Calu3 (cell line): ENCODE results near the gene RXRB. TPM values are rescaled to one million over a fixed set of nuclear protein-coding genes. Genes with fewer than 3 reads are reported as not detected.

Experiments used
- BruUV-seq: library from RNA; stranded (reverse); fragments of 400-500 nt; replicated peaks from 2 replicates; lab custom pipeline; 2021; lab: Mats Ljungman, UMichigan
- CTCF ChIA-PET: fragments of 300-600 bp; sonication (Branson Sonifier 250); formaldehyde crosslinking; loops from one replicate; lab custom pipeline; 2022; ENCODE audit warnings: antibody characterized with exemption; lab: Charles Lee
- DNase-seq: peaks from one replicate; pipeline ENCODE4 v3.0.0; 2022
- H3K27ac Mint-ChIP-seq: one replicate; pipeline ENCODE4 v1.8.0; 2022; ENCODE audit warnings: mixed read lengths; ENCODE audit not compliant: unreplicated experiment
- H3K27me3 Mint-ChIP-seq: one replicate; pipeline ENCODE4 v1.8.0; 2022; ENCODE audit warnings: mixed read lengths; ENCODE audit not compliant: unreplicated experiment
- H3K36me3 Mint-ChIP-seq: one replicate; pipeline ENCODE4 v1.8.0; 2022; ENCODE audit warnings: mild to moderate bottlenecking, moderate library complexity, mixed read lengths; ENCODE audit not compliant: insufficient read depth, unreplicated experiment
- H3K4me1 Mint-ChIP-seq: one replicate; pipeline ENCODE4 v1.8.0; 2022; ENCODE audit warnings: mild to moderate bottlenecking, low read depth, mixed read lengths; ENCODE audit not compliant: unreplicated experiment
- H3K4me3 Mint-ChIP-seq: one replicate; pipeline ENCODE4 v1.8.0; 2022; ENCODE audit warnings: mild to moderate bottlenecking, low read depth, moderate library complexity, mixed read lengths; ENCODE audit not compliant: unreplicated experiment
- H3K9me3 Mint-ChIP-seq: one replicate; pipeline ENCODE4 v1.8.0; 2022; ENCODE audit warnings: low read depth, mixed read lengths; ENCODE audit not compliant: unreplicated experiment
- CTCF ChIP-seq: fragments of 200-600 bp; IDR thresholded peaks from one replicate; pipeline ENCODE4 v1.8.0; 2022; ENCODE audit warnings: antibody characterized with exemption; ENCODE audit not compliant: unreplicated experiment
- intact Hi-C: fragments of 100-400 bp; cut with micrococcal nuclease; formaldehyde crosslinking; loops from one replicate; pipeline ENCODE4 v1.10.0; 2022; ENCODE audit not compliant: unreplicated experiment
- total RNA-seq: library from RNA; stranded (reverse); gene quantifications from 2 replicates; pipeline ENCODE4 v1.2.3, GENCODE V29; 2022

The RXRB gene
- total RNA-seq, 1 experiment from 2014 or later: 78.3 TPM

DNA sequence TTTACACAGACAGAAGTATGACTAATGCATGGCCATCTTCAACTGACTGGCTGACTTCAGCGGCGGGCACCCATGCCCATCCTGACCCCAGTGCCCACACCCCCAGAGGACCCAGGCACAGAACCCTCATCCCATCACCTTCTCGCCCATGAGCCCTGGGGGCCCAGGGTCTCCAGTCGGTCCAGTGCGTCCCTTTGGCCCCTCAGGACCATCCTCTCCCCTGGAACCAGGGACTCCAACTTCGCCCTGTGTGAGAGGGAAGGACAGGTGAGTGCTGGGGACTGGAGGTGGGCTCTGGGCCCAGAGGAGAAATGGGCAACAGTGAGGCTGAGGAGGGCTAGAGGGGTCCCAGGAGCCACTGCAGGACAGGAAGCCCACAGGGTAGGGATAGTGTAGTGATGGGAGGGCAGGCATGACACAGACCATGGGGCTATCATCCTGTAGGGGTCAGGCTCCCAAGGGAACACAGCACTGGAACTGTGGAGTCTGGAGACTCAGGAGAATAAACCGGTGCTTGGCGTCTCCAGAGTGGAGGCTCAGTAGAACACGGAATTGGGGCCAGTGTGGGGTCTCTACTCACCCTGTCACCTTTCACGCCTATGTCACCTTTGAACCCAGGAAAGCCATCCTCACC, 24.9 kb downstream of the RXRB start:
- TF ChIP-seq CTCF: no peak
- Mint-ChIP-seq H3K27ac (no peak overlapping the region), H3K4me3 (no peak overlapping the region), H3K36me3 (no peaks in the 10 kb centered on the region), H3K9me3 (no peaks in the 10 kb centered on the region), H3K4me1 (peaks cover 9% of the 10 kb centered on the region), H3K27me3 (peaks cover 89% of the 10 kb centered on the region)
- DNase-seq: no peak
- BruUV-seq: no TSS peak
- CTCF ChIA-PET: interaction anchor here (0.5 to 2.6 kb wide), 3 partner anchors 14 to 73 kb away, joined by 4 to 13 read pairs (median 13); no protein-coding TSS in a partner anchor
- intact Hi-C loops: no loop called here

DNA sequence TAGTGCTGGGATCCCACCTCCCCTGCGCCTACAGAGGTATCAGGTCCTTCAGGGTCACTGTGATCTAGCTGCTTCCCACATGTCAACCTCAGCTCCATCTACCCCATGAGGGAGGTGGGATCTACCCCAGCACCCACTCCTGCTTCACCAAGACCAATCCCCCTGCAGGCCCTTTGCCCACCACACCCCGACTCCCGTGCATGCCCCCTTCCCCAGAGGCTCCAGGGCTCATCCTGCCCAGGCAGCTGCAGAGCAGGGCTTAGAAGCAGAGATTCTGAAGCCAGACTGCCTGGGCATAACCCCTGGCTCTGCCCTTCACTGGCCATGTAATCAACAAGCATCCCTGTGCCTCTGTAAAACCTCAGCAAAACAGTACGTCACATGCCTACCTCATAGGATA, 25.7 kb downstream of the RXRB start:
- no peak for TF ChIP-seq CTCF
- intact Hi-C loops: no loop called here
- no peak for DNase-seq
- no TSS peak for BruUV-seq
- no peak overlapping the region for H3K4me3 Mint-ChIP-seq
- H3K27me3 Mint-ChIP-seq: peaks cover 89% of the 10 kb centered on the region
- H3K27ac Mint-ChIP-seq: no peak overlapping the region
- no peaks in the 10 kb centered on the region for H3K36me3 Mint-ChIP-seq
- H3K9me3 Mint-ChIP-seq: no peaks in the 10 kb centered on the region
- peaks cover 9% of the 10 kb centered on the region for H3K4me1 Mint-ChIP-seq
- CTCF ChIA-PET: interaction anchor here (0.5 to 2.6 kb wide), 5 partner anchors 13 to 74 kb away, joined by 3 to 13 read pairs (median 4); no protein-coding TSS in a partner anchor

DNA sequence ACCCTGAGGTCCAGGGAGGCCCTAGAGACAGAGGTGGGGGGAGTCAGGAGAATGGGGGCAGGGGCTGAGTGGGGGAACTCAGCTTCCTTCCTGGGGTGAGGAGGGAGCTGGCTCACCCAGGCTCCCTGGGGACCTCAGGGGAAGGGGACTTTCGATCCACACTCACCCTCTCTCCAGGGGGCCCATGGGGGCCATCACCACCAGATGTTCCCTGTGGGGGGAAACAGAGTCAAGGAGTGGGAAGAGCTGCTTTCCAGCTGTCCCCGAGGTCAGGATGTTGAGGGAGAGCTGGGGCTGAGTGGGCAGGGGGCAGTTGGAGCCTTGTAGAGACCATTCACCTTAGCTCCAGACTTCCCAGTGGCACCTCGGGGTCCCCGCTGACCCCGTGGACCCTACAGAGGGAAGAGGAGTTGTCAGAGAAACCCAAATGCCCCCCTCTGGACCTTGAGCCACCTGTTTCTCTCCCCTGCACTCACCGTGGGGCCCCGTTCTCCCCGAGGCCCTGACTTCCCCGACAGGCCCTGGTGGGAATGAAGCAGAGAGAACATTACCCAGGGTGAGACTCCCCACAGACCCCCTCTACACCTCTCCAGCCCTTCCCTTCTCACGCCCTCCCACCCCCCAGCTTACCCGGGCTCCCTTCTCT, 26.8 kb downstream of the RXRB start:
- no peaks in the 10 kb centered on the region for H3K9me3 Mint-ChIP-seq
- no TSS peak for BruUV-seq
- no peak overlapping the region for H3K27ac Mint-ChIP-seq
- no peak overlapping the region for H3K4me3 Mint-ChIP-seq
- H3K27me3 Mint-ChIP-seq: peaks cover 89% of the 10 kb centered on the region
- H3K36me3 Mint-ChIP-seq: no peaks in the 10 kb centered on the region
- TF ChIP-seq CTCF: no peak
- CTCF ChIA-PET: interaction anchor here (0.7 to 2.6 kb wide), 10 partner anchors 13 to 236 kb away, joined by 3 to 13 read pairs (median 6); no protein-coding TSS in a partner anchor
- H3K4me1 Mint-ChIP-seq: peaks cover 9% of the 10 kb centered on the region
- intact Hi-C loops: no loop called here
- DNase-seq: no peak

- TF ChIP-seq CTCF: peak; percentile 80
- peak; percentile 69 for DNase-seq
- no TSS peak for BruUV-seq
- H3K4me1 Mint-ChIP-seq: peaks cover 9% of the 10 kb centered on the region
- intact Hi-C loops: loop anchor here (1.0 kb wide), 1 partner anchor 173 kb away; no protein-coding TSS in a partner anchor
- H3K36me3 Mint-ChIP-seq: no peaks in the 10 kb centered on the region
- peaks cover 89% of the 10 kb centered on the region for H3K27me3 Mint-ChIP-seq
- H3K27ac Mint-ChIP-seq: peak overlapping the region; percentile 25
- H3K9me3 Mint-ChIP-seq: no peaks in the 10 kb centered on the region
- H3K4me3 Mint-ChIP-seq: no peak overlapping the region
- CTCF ChIA-PET: interaction anchor here (0.6 to 2.6 kb wide), 19 partner anchors 9 to 239 kb away, joined by 3 to 13 read pairs (median 4); no protein-coding TSS in a partner anchor
Observed at GRCh38 chr6:33172688-33173534, 27.6 kb downstream of the RXRB start.
